ENCODE data around the gene P2RX5. TPM values are rescaled to one million over a fixed set of nuclear protein-coding genes. Genes with fewer than 3 reads are reported as not detected.

P2RX5 gene
- total RNA-seq, 1 experiment from 2014 or later: 8.8 TPM

DNA sequence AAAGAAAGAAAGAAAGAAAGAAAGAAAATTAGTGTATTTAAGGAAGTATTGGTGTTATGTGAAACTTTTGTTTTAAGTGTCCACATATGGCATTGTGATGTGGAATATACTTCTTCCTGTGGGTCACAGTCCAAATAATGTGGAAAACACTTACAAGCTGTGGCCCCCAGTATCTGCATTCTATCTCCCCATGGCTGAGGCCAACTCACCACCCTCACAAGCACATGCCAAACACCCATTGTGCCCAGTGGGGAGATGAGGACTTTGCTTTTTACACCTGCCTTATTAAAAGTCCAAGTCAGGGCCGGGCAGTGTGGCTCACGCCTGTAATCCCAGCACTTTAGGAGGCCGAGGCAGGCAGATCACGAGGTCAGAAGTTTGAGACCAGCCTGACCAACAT, 4.0 kb upstream of the P2RX5 start (continued):
- TF ChIP-seq, protein P1, sequence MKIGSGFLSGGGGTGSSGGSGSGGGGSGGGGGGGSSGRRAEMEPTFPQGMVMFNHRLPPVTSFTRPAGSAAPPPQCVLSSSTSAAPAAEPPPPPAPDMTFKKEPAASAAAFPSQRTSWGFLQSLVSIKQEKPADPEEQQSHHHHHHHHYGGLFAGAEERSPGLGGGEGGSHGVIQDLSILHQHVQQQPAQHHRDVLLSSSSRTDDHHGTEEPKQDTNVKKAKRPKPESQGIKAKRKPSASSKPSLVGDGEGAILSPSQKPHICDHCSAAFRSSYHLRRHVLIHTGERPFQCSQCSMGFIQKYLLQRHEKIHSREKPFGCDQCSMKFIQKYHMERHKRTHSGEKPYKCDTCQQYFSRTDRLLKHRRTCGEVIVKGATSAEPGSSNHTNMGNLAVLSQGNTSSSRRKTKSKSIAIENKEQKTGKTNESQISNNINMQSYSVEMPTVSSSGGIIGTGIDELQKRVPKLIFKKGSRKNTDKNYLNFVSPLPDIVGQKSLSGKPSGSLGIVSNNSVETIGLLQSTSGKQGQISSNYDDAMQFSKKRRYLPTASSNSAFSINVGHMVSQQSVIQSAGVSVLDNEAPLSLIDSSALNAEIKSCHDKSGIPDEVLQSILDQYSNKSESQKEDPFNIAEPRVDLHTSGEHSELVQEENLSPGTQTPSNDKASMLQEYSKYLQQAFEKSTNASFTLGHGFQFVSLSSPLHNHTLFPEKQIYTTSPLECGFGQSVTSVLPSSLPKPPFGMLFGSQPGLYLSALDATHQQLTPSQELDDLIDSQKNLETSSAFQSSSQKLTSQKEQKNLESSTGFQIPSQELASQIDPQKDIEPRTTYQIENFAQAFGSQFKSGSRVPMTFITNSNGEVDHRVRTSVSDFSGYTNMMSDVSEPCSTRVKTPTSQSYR (CRISPR knock-in tag; IDR thresholded peaks at IDR 0.05): no peak

DNA sequence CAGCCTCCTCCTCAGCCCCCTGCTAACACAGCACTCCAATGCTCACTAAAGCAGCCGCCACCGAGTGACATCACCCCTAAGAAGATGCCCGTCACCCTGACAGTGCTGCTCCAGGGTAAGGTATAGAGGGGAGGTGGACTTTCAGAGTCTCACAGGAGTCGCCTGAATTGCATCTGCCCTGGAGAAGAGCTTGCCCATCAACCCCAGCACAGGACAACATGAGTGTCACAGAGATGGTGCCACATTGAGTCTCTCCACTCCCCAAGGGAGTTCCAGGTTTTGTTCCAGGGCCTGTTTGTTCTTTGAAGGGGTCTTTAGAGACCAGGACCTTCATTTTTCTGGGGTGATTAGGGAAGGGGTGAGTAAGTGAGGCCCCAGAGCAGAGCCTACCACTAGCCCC, 2.2 kb upstream of the P2RX5 start:
- H3K27ac Mint-ChIP-seq: no peak overlapping the region
- POLR2A ChIA-PET: no interaction called here
- DNase-seq (ENCODE audit: low spot score): no peak
- TF ChIP-seq ZNF396 (CRISPR knock-in tag; IDR thresholded peaks at IDR 0.05; ENCODE audit: borderline replicate concordance) (no peak), FOXK1 (CRISPR knock-in tag; IDR thresholded peaks at IDR 0.05) (no peak), RORB (CRISPR knock-in tag; IDR thresholded peaks at IDR 0.05) (no peak), KAT7 (CRISPR knock-in tag; IDR thresholded peaks at IDR 0.05; ENCODE audit: borderline replicate concordance) (no peak), SMAD3 (CRISPR knock-in tag; IDR thresholded peaks at IDR 0.05; ENCODE audit: borderline replicate concordance) (no peak), ZBTB21 (CRISPR knock-in tag; IDR thresholded peaks at IDR 0.05; ENCODE audit: borderline replicate concordance) (no peak), CREB1 (CRISPR knock-in tag; IDR thresholded peaks at IDR 0.05) (no peak)
- TF ChIP-seq, protein P2, sequence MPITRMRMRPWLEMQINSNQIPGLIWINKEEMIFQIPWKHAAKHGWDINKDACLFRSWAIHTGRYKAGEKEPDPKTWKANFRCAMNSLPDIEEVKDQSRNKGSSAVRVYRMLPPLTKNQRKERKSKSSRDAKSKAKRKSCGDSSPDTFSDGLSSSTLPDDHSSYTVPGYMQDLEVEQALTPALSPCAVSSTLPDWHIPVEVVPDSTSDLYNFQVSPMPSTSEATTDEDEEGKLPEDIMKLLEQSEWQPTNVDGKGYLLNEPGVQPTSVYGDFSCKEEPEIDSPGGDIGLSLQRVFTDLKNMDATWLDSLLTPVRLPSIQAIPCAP (CRISPR knock-in tag; IDR thresholded peaks at IDR 0.05): no peak
- TF ChIP-seq, protein P3, sequence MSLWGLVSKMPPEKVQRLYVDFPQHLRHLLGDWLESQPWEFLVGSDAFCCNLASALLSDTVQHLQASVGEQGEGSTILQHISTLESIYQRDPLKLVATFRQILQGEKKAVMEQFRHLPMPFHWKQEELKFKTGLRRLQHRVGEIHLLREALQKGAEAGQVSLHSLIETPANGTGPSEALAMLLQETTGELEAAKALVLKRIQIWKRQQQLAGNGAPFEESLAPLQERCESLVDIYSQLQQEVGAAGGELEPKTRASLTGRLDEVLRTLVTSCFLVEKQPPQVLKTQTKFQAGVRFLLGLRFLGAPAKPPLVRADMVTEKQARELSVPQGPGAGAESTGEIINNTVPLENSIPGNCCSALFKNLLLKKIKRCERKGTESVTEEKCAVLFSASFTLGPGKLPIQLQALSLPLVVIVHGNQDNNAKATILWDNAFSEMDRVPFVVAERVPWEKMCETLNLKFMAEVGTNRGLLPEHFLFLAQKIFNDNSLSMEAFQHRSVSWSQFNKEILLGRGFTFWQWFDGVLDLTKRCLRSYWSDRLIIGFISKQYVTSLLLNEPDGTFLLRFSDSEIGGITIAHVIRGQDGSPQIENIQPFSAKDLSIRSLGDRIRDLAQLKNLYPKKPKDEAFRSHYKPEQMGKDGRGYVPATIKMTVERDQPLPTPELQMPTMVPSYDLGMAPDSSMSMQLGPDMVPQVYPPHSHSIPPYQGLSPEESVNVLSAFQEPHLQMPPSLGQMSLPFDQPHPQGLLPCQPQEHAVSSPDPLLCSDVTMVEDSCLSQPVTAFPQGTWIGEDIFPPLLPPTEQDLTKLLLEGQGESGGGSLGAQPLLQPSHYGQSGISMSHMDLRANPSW (CRISPR knock-in tag; conservative IDR thresholded peaks at IDR 0.05; ENCODE audit: low read depth): no peak
- TF ChIP-seq, protein P4, sequence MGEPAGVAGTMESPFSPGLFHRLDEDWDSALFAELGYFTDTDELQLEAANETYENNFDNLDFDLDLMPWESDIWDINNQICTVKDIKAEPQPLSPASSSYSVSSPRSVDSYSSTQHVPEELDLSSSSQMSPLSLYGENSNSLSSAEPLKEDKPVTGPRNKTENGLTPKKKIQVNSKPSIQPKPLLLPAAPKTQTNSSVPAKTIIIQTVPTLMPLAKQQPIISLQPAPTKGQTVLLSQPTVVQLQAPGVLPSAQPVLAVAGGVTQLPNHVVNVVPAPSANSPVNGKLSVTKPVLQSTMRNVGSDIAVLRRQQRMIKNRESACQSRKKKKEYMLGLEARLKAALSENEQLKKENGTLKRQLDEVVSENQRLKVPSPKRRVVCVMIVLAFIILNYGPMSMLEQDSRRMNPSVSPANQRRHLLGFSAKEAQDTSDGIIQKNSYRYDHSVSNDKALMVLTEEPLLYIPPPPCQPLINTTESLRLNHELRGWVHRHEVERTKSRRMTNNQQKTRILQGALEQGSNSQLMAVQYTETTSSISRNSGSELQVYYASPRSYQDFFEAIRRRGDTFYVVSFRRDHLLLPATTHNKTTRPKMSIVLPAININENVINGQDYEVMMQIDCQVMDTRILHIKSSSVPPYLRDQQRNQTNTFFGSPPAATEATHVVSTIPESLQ (CRISPR knock-in tag; IDR thresholded peaks at IDR 0.05): no peak
- TF ChIP-seq, protein P5, sequence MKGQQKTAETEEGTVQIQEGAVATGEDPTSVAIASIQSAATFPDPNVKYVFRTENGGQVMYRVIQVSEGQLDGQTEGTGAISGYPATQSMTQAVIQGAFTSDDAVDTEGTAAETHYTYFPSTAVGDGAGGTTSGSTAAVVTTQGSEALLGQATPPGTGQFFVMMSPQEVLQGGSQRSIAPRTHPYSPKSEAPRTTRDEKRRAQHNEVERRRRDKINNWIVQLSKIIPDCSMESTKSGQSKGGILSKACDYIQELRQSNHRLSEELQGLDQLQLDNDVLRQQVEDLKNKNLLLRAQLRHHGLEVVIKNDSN (CRISPR knock-in tag; IDR thresholded peaks at IDR 0.05): no peak
- TF ChIP-seq, protein P6, sequence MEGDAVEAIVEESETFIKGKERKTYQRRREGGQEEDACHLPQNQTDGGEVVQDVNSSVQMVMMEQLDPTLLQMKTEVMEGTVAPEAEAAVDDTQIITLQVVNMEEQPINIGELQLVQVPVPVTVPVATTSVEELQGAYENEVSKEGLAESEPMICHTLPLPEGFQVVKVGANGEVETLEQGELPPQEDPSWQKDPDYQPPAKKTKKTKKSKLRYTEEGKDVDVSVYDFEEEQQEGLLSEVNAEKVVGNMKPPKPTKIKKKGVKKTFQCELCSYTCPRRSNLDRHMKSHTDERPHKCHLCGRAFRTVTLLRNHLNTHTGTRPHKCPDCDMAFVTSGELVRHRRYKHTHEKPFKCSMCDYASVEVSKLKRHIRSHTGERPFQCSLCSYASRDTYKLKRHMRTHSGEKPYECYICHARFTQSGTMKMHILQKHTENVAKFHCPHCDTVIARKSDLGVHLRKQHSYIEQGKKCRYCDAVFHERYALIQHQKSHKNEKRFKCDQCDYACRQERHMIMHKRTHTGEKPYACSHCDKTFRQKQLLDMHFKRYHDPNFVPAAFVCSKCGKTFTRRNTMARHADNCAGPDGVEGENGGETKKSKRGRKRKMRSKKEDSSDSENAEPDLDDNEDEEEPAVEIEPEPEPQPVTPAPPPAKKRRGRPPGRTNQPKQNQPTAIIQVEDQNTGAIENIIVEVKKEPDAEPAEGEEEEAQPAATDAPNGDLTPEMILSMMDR (IDR thresholded peaks at IDR 0.05): no peak
- TF ChIP-seq, protein P7, sequence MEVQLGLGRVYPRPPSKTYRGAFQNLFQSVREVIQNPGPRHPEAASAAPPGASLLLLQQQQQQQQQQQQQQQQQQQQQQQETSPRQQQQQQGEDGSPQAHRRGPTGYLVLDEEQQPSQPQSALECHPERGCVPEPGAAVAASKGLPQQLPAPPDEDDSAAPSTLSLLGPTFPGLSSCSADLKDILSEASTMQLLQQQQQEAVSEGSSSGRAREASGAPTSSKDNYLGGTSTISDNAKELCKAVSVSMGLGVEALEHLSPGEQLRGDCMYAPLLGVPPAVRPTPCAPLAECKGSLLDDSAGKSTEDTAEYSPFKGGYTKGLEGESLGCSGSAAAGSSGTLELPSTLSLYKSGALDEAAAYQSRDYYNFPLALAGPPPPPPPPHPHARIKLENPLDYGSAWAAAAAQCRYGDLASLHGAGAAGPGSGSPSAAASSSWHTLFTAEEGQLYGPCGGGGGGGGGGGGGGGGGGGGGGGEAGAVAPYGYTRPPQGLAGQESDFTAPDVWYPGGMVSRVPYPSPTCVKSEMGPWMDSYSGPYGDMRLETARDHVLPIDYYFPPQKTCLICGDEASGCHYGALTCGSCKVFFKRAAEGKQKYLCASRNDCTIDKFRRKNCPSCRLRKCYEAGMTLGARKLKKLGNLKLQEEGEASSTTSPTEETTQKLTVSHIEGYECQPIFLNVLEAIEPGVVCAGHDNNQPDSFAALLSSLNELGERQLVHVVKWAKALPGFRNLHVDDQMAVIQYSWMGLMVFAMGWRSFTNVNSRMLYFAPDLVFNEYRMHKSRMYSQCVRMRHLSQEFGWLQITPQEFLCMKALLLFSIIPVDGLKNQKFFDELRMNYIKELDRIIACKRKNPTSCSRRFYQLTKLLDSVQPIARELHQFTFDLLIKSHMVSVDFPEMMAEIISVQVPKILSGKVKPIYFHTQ (CRISPR knock-in tag; IDR thresholded peaks at IDR 0.05): no peak
- TF ChIP-seq, protein P8, sequence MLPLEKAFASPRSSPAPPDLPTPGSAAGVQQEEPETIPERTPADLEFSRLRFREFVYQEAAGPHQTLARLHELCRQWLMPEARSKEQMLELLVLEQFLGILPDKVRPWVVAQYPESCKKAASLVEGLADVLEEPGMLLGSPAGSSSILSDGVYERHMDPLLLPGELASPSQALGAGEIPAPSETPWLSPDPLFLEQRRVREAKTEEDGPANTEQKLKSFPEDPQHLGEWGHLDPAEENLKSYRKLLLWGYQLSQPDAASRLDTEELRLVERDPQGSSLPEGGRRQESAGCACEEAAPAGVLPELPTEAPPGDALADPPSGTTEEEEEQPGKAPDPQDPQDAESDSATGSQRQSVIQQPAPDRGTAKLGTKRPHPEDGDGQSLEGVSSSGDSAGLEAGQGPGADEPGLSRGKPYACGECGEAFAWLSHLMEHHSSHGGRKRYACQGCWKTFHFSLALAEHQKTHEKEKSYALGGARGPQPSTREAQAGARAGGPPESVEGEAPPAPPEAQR (CRISPR knock-in tag; IDR thresholded peaks at IDR 0.05): no peak
- TF ChIP-seq, protein P9, sequence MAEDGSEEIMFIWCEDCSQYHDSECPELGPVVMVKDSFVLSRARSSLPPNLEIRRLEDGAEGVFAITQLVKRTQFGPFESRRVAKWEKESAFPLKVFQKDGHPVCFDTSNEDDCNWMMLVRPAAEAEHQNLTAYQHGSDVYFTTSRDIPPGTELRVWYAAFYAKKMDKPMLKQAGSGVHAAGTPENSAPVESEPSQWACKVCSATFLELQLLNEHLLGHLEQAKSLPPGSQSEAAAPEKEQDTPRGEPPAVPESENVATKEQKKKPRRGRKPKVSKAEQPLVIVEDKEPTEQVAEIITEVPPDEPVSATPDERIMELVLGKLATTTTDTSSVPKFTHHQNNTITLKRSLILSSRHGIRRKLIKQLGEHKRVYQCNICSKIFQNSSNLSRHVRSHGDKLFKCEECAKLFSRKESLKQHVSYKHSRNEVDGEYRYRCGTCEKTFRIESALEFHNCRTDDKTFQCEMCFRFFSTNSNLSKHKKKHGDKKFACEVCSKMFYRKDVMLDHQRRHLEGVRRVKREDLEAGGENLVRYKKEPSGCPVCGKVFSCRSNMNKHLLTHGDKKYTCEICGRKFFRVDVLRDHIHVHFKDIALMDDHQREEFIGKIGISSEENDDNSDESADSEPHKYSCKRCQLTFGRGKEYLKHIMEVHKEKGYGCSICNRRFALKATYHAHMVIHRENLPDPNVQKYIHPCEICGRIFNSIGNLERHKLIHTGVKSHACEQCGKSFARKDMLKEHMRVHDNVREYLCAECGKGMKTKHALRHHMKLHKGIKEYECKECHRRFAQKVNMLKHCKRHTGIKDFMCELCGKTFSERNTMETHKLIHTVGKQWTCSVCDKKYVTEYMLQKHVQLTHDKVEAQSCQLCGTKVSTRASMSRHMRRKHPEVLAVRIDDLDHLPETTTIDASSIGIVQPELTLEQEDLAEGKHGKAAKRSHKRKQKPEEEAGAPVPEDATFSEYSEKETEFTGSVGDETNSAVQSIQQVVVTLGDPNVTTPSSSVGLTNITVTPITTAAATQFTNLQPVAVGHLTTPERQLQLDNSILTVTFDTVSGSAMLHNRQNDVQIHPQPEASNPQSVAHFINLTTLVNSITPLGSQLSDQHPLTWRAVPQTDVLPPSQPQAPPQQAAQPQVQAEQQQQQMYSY (CRISPR knock-in tag; IDR thresholded peaks at IDR 0.05): no peak

More for the DNA sequence above, 2.2 kb upstream of the P2RX5 start:
- H3K27me3 Mint-ChIP-seq (ENCODE audit: low read depth): peaks cover 35% of the 10 kb centered on the region
- no peak overlapping the region for H3K4me3 Mint-ChIP-seq
- H3K9me3 Mint-ChIP-seq: peaks cover 23% of the 10 kb centered on the region
- CTCF ChIA-PET: interaction anchor here (5.0 kb wide), 1 partner anchor 15 kb away, joined by 85 read pairs; no protein-coding TSS in a partner anchor
- peaks cover 16% of the 10 kb centered on the region for H3K36me3 Mint-ChIP-seq
- no peak for ATAC-seq
- H3K4me1 Mint-ChIP-seq: peaks cover 9% of the 10 kb centered on the region

All from WTC11 (cell line).